M059J (cell line): ENCODE data around the gene CTNNA3. TPM values are rescaled to one million over a fixed set of nuclear protein-coding genes. Genes with fewer than 3 reads are reported as not detected.

Experiments used
- DNase-seq: peaks from one replicate; pipeline ENCODE4 v3.0.0-alpha.2; 2012; ENCODE audit warnings: low read depth
- total RNA-seq: library from RNA; depleted of rRNA; stranded (reverse); fragments of >200 nt; shearing (Covaris generic); gene quantifications from 2 replicates; pipeline ENCODE4 v1.2.3, GENCODE V29; 2014

CTNNA3 gene
- total RNA-seq, 1 experiment from 2014 or later, result 0.02 TPM

GRCh38 chr10:66295602-66296001, 1400.4 kb downstream of the CTNNA3 start:
- DNase-seq, result no peak

- DNase-seq, result no peak
Measured at GRCh38 chr10:66294538-66294937, 1401.5 kb downstream of the CTNNA3 start.

- DNase-seq, result no peak
Measured at GRCh38 chr10:66292922-66293321, 1403.1 kb downstream of the CTNNA3 start.

- DNase-seq, result no peak
Measured at GRCh38 chr10:66292456-66292855, 1403.5 kb downstream of the CTNNA3 start.

GRCh38 chr10:66291133-66291532, 1404.9 kb downstream of the CTNNA3 start:
- DNase-seq, result no peak

GRCh38 chr10:66284621-66285020, 1411.4 kb downstream of the CTNNA3 start:
- DNase-seq, result no peak

GRCh38 chr10:66283874-66284464, 1412.0 kb downstream of the CTNNA3 start:
- DNase-seq, result no peak

GRCh38 chr10:66283064-66283463, 1412.9 kb downstream of the CTNNA3 start:
- DNase-seq, result no peak

- DNase-seq, result no peak
Measured at GRCh38 chr10:66281327-66281726, 1414.7 kb downstream of the CTNNA3 start.

- DNase-seq, result no peak
Measured at GRCh38 chr10:66277481-66277880, 1418.5 kb downstream of the CTNNA3 start.

- no peak for DNase-seq
Measured at GRCh38 chr10:66273966-66274519, 1422.0 kb downstream of the CTNNA3 start.

GRCh38 chr10:66265398-66265797, 1430.6 kb downstream of the CTNNA3 start:
- DNase-seq, result no peak

- no peak for DNase-seq
Measured at GRCh38 chr10:66259836-66260235, 1436.2 kb downstream of the CTNNA3 start.

- no peak for DNase-seq
Measured at GRCh38 chr10:66258693-66259092, 1437.3 kb downstream of the CTNNA3 start.

- no peak for DNase-seq
Measured at GRCh38 chr10:66257801-66258200, 1438.2 kb downstream of the CTNNA3 start.

GRCh38 chr10:66252986-66253385, 1443.0 kb downstream of the CTNNA3 start:
- DNase-seq, result no peak

GRCh38 chr10:66246177-66246576, 1449.8 kb downstream of the CTNNA3 start:
- no peak for DNase-seq

GRCh38 chr10:66244953-66245352, 1451.0 kb downstream of the CTNNA3 start:
- no peak for DNase-seq

GRCh38 chr10:66242885-66243284, 1453.1 kb downstream of the CTNNA3 start:
- no peak for DNase-seq

- DNase-seq, result no peak
Measured at GRCh38 chr10:66239062-66239461, 1456.9 kb downstream of the CTNNA3 start.

- DNase-seq, result no peak
Measured at GRCh38 chr10:66238343-66238742, 1457.7 kb downstream of the CTNNA3 start.

GRCh38 chr10:66234872-66235271, 1461.1 kb downstream of the CTNNA3 start:
- no peak for DNase-seq

GRCh38 chr10:66228887-66229286, 1467.1 kb downstream of the CTNNA3 start:
- DNase-seq, result no peak

GRCh38 chr10:66223656-66224055, 1472.3 kb downstream of the CTNNA3 start:
- no peak for DNase-seq
